K562 (cell line): ENCODE data around the gene PTRHD1. TPM values are rescaled to one million over a fixed set of nuclear protein-coding genes. Genes with fewer than 3 reads are reported as not detected.

Source experiments
- ATAC-seq: fragments of 200-7000 bp; cut with Tn5 transposase; 3 replicates; pipeline ENCODE4 v1.9.1; 2020; ENCODE audit warnings: moderate library complexity
- BruUV-seq: library from RNA; stranded (reverse); fragments of 400-500 nt; replicated peaks from 2 replicates; lab custom pipeline; 2021; lab: Mats Ljungman, UMichigan
- CTCF ChIA-PET: fragments of 300-600 bp; formaldehyde crosslinking; extraction: SDS; loops from one replicate; lab custom pipeline; 2021; ENCODE audit warnings: low intra/inter-chr PET ratio; lab: Yijun Ruan, JAX
- POLR2A ChIA-PET: fragments of 300-600, 350-650 bp; sonication (Branson Sonifier 250); formaldehyde crosslinking; extraction: SDS; loops from one replicate; lab custom pipeline; 2021; ENCODE audit warnings: antibody characterized with exemption, inconsistent platforms; lab: Yijun Ruan, JAX
- DNase-seq, 4 experiments: peaks; one replicate each; pipeline versions ENCODE4 v3.0.0 to v3.0.0-alpha.2; 2011 to 2018; ENCODE audit warnings: low spot score in 3 of 4, mixed read lengths in 3 of 4; ENCODE audit errors: extremely low read depth in 1 of 4
- FAIRE-seq: peaks from 2 replicates; lab custom pipeline; 2011; peaks lifted over from hg19 to GRCh38; lab: Jason Lieb, UNC
- H2AFZ ChIP-seq: 2 replicates; pipeline ENCODE4 v1.6.0; 2011; ENCODE audit warnings: low read depth, low read length, control low read depth, inconsistent platforms
- H3K27ac ChIP-seq: fragments of 200-600 bp; 3 replicates; pipeline ENCODE4 v1.8.0; 2011; ENCODE audit warnings: low read depth, mild to moderate bottlenecking, control low read depth, inconsistent platforms, low read length, moderate library complexity, mixed read lengths; ENCODE audit errors: extremely low read depth
- H3K27me3 ChIP-seq, 2 experiments: fragments of 300-600 bp in 1 of 2; 2 replicates in 1 of 2; 3 replicates in 1 of 2; pipeline versions ENCODE4 v1.6.0 to v1.8.0; 2011; ENCODE audit warnings: inconsistent platforms in 2 of 2, low read length in 2 of 2, mild to moderate bottlenecking in 1 of 2, mixed read lengths in 1 of 2, moderate library complexity in 1 of 2; ENCODE audit not compliant: control insufficient read depth in 2 of 2, insufficient read depth in 2 of 2
- H3K36me3 ChIP-seq: fragments of 300-600 bp; 3 replicates; pipeline ENCODE4 v1.8.0; 2011; ENCODE audit warnings: mild to moderate bottlenecking, low read length, inconsistent platforms; ENCODE audit not compliant: control insufficient read depth, insufficient read depth
- H3K4me1 ChIP-seq, 2 experiments: fragments of 200-600 bp in 1 of 2; replicated peaks in 1 of 2; 2 replicates in 1 of 2; 3 replicates in 1 of 2; pipeline versions ENCODE4 v1.5.1 to v1.8.0; 2011; ENCODE audit warnings: inconsistent platforms in 2 of 2, low read length in 2 of 2, mild to moderate bottlenecking in 1 of 2, mixed read lengths in 1 of 2, moderate library complexity in 1 of 2; ENCODE audit not compliant: control insufficient read depth in 2 of 2, insufficient read depth in 2 of 2
- H3K4me2 ChIP-seq: 2 replicates; pipeline ENCODE4 v1.6.1; 2011; ENCODE audit warnings: low read length, control low read depth, inconsistent platforms, mixed read lengths; ENCODE audit not compliant: insufficient read depth
- H3K4me3 ChIP-seq: fragments of 200-600 bp; sonication (generic), shearing (Covaris generic); 2 replicates; pipeline ENCODE4 v1.5.1; 2016; ENCODE audit warnings: control low read depth, inconsistent platforms
- H3K79me2 ChIP-seq: fragments of 200-600 bp; 3 replicates; pipeline ENCODE4 v1.8.0; 2011; ENCODE audit warnings: low read length, inconsistent platforms; ENCODE audit not compliant: control insufficient read depth, insufficient read depth
- H3K9ac ChIP-seq, 2 experiments: 2 replicates each; pipeline versions ENCODE4 v1.6.0 to v1.6.1; 2011; ENCODE audit warnings: low read depth in 2 of 2, low read length in 2 of 2, control low read depth in 1 of 2, inconsistent platforms in 1 of 2, mild to moderate bottlenecking in 1 of 2, mixed read lengths in 1 of 2; ENCODE audit not compliant: insufficient read depth in 1 of 2
- H3K9me1 ChIP-seq: one replicate; pipeline ENCODE4 v1.6.0; 2011; ENCODE audit warnings: inconsistent platforms, mild to moderate bottlenecking, low read length, moderate library complexity; ENCODE audit not compliant: control insufficient read depth, insufficient read depth
- H3K9me3 ChIP-seq: replicated peaks from 2 replicates; pipeline ENCODE4 v1.5.1; 2011; ENCODE audit warnings: low read depth, low read length, inconsistent platforms; ENCODE audit not compliant: control insufficient read depth, insufficient read depth
- H4K20me1 ChIP-seq: replicated peaks from 2 replicates; pipeline ENCODE4 v1.6.1; 2011; ENCODE audit warnings: low read length, inconsistent platforms, mixed read lengths; ENCODE audit not compliant: control insufficient read depth, insufficient read depth
- ARHGAP35 ChIP-seq: fragments of 450-650 bp; IDR thresholded peaks from 2 replicates; pipeline ENCODE4 v1.6.1; 2018; ENCODE audit not compliant: partially characterized antibody
- BDP1 ChIP-seq: IDR thresholded peaks from 3 replicates; pipeline ENCODE4 v1.6.1; 2011; ENCODE audit not compliant: insufficient read length, insufficient read depth
- CBFA2T2 ChIP-seq: fragments of 450-650 bp; conservative IDR thresholded peaks from 2 replicates; pipeline ENCODE4 v1.6.1; 2017; ENCODE audit warnings: mild to moderate bottlenecking
- CBFA2T3 ChIP-seq: fragments of 450-650 bp; IDR thresholded peaks from 2 replicates; pipeline ENCODE4 v1.6.1; 2017
- FOSL1 ChIP-seq: fragments of 200-800 bp; sonication (Bioruptor generic); conservative IDR thresholded peaks from 2 replicates; pipeline ENCODE4 v1.6.1; 2016; ENCODE audit warnings: missing genetic modification characterization, missing compliant biosample characterization
- HDAC2 ChIP-seq: fragments of 450-650 bp; IDR thresholded peaks from 2 replicates; pipeline ENCODE4 v1.6.1; 2016; ENCODE audit warnings: mild to moderate bottlenecking
- LEF1 ChIP-seq: fragments of 450-650 bp; IDR thresholded peaks from 2 replicates; pipeline ENCODE4 v1.6.1; 2016; ENCODE audit warnings: mild to moderate bottlenecking
- MAFF ChIP-seq: IDR thresholded peaks from 2 replicates; pipeline ENCODE4 v1.6.1; 2012; ENCODE audit warnings: low read length, improper control_type of control experiment
- POLR3A ChIP-seq: IDR thresholded peaks from 2 replicates; pipeline ENCODE4 v1.6.1; 2011; ENCODE audit warnings: borderline replicate concordance, mild to moderate bottlenecking, moderate library complexity; ENCODE audit not compliant: insufficient read length, insufficient read depth; ENCODE audit errors: extremely low read depth
- TCF3 ChIP-seq: sonication (generic); formaldehyde crosslinking; IDR thresholded peaks from 2 replicates; pipeline ENCODE4 v1.4.0; 2020; ENCODE audit warnings: mild to moderate bottlenecking, missing genetic modification reagents
- ZNF589 ChIP-seq: fragments of 200-800 bp; sonication (Bioruptor generic); IDR thresholded peaks from 2 replicates; pipeline ENCODE4 v1.6.1; 2016; ENCODE audit warnings: low read depth, missing genetic modification characterization, missing compliant biosample characterization
- WGBS: fragments of 100-300 bp; shearing (Covaris generic); methylation state at CpG from one replicate; pipeline ENCODE4 v1.1.6; 2016; ENCODE audit warnings: low coverage, mixed read lengths; ENCODE audit not compliant: insufficient coverage; ENCODE audit errors: missing lambda C conversion rate; 5-methylcytosine and 5-hydroxymethylcytosine counted together
- in situ Hi-C: fragments of 300-500 bp; cut with MboI; formaldehyde crosslinking; loops from 4 replicates; pipeline ENCODE4 v1.15.0; 2018; ENCODE audit warnings: inconsistent platforms, mixed read lengths
- intact Hi-C: fragments of 100-400 bp; cut with micrococcal nuclease; formaldehyde crosslinking; loops from 2 replicates; pipeline ENCODE4 v1.14.2; 2022
- polyA plus RNA-seq, 8 experiments: library from polyadenylated mRNA; depleted of rRNA in 4 of 8; stranded (reverse) in 5 of 8; unstranded in 3 of 8; fragments of >200 nt; fragmentation: Nextera tagmentation in 2 of 8; fragmentation: Illumina TruSeq in 1 of 8; extraction: Ambion mirVana in 2 of 8; extraction: Trizol in 1 of 8; gene quantifications; 2 replicates each; pipeline versions ENCODE4 v1.2.1 to v1.2.3, GENCODE V29; 2011 to 2014; ENCODE audit warnings: inconsistent platforms in 1 of 8, missing spikeins in 1 of 8
- total RNA-seq, 7 experiments: library from RNA; depleted of rRNA in 6 of 7; stranded (reverse); fragments of >200 nt in 6 of 7; fragmentation: Illumina TruSeq in 2 of 7; extraction: Trizol in 2 of 7; gene quantifications; 2 replicates each; pipeline versions ENCODE4 v1.2.1 to v1.2.3, GENCODE V29; 2011 to 2021; ENCODE audit warnings: low replicate concordance in 1 of 7
- TF ChIP-seq, protein P1 (sequence below): fragments of 250-450 bp; sonication (Bioruptor Pico); IDR thresholded peaks from 2 replicates; pipeline ENCODE4 v1.4.0; 2020; ENCODE audit warnings: mild to moderate bottlenecking
- TF ChIP-seq, protein P2 (sequence below): sonication (generic); formaldehyde crosslinking; IDR thresholded peaks from 2 replicates; pipeline ENCODE4 v1.8.0; 2022; ENCODE audit warnings: missing genetic modification reagents, mild to moderate bottlenecking, borderline replicate concordance
- TF ChIP-seq, protein P3 (sequence below): IDR thresholded peaks from 3 replicates; pipeline ENCODE4 v1.6.1; 2011; ENCODE audit warnings: borderline replicate concordance, mild to moderate bottlenecking, moderate library complexity; ENCODE audit not compliant: insufficient read length; ENCODE audit errors: extremely low read depth
- TF ChIP-seq, protein P4 (sequence below): sonication (generic); formaldehyde crosslinking; IDR thresholded peaks from 2 replicates; pipeline ENCODE4 v1.8.0; 2022; ENCODE audit warnings: mild to moderate bottlenecking, missing genetic modification reagents

Gene PTRHD1
- total and polyA plus RNA-seq, 9 of the 15 experiments (the other 6 are each of a cell fraction or from before 2014, with no cell fraction given), result 15.8 to 83.2 (median 46.6) TPM

DNA sequence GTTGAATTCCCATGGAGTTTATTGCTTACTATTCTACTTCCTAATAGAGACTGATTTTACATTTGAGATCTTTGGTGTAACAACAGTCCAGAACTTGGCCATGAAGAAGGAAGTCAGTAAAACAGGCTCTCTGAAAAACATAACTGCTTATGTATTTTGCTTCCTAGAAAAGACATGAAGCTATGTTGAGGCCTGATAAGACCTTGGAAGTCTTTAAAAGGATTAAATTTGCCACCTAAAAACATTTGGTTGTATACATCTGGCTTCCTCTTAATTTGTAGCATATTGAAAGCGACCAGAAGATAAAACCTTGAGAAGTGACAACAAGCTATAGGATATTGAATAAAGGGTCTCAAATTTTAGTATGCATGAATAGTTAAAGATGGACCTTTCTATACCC is 36.4 kb downstream of the PTRHD1 start:
- 18% methylated on average over 1 of the region's 1 CpG for WGBS
- TF ChIP-seq, protein P1, sequence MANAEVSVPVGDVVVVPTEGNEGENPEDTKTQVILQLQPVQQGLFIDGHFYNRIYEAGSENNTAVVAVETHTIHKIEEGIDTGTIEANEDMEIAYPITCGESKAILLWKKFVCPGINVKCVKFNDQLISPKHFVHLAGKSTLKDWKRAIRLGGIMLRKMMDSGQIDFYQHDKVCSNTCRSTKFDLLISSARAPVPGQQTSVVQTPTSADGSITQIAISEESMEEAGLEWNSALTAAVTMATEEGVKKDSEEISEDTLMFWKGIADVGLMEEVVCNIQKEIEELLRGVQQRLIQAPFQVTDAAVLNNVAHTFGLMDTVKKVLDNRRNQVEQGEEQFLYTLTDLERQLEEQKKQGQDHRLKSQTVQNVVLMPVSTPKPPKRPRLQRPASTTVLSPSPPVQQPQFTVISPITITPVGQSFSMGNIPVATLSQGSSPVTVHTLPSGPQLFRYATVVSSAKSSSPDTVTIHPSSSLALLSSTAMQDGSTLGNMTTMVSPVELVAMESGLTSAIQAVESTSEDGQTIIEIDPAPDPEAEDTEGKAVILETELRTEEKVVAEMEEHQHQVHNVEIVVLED (CRISPR knock-in tag), result no peak
- TF ChIP-seq ARHGAP35 (no peak), POLR3A (no peak), CBFA2T2 (no peak), CBFA2T3 (0 out of 2 replicates have a peak, but pooled peaks have one; percentile 29), HDAC2 (no peak), BDP1 (no peak), MAFF (no peak), ZNF589 (CRISPR knock-in tag) (no peak), LEF1 (no peak), TCF3 (CRISPR knock-in tag) (peak; percentile 69), FOSL1 (tag) (no peak)
- TF ChIP-seq, protein P2, sequence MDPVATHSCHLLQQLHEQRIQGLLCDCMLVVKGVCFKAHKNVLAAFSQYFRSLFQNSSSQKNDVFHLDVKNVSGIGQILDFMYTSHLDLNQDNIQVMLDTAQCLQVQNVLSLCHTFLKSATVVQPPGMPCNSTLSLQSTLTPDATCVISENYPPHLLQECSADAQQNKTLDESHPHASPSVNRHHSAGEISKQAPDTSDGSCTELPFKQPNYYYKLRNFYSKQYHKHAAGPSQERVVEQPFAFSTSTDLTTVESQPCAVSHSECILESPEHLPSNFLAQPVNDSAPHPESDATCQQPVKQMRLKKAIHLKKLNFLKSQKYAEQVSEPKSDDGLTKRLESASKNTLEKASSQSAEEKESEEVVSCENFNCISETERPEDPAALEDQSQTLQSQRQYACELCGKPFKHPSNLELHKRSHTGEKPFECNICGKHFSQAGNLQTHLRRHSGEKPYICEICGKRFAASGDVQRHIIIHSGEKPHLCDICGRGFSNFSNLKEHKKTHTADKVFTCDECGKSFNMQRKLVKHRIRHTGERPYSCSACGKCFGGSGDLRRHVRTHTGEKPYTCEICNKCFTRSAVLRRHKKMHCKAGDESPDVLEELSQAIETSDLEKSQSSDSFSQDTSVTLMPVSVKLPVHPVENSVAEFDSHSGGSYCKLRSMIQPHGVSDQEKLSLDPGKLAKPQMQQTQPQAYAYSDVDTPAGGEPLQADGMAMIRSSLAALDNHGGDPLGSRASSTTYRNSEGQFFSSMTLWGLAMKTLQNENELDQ (CRISPR knock-in tag), result no peak
- TF ChIP-seq, protein P3, sequence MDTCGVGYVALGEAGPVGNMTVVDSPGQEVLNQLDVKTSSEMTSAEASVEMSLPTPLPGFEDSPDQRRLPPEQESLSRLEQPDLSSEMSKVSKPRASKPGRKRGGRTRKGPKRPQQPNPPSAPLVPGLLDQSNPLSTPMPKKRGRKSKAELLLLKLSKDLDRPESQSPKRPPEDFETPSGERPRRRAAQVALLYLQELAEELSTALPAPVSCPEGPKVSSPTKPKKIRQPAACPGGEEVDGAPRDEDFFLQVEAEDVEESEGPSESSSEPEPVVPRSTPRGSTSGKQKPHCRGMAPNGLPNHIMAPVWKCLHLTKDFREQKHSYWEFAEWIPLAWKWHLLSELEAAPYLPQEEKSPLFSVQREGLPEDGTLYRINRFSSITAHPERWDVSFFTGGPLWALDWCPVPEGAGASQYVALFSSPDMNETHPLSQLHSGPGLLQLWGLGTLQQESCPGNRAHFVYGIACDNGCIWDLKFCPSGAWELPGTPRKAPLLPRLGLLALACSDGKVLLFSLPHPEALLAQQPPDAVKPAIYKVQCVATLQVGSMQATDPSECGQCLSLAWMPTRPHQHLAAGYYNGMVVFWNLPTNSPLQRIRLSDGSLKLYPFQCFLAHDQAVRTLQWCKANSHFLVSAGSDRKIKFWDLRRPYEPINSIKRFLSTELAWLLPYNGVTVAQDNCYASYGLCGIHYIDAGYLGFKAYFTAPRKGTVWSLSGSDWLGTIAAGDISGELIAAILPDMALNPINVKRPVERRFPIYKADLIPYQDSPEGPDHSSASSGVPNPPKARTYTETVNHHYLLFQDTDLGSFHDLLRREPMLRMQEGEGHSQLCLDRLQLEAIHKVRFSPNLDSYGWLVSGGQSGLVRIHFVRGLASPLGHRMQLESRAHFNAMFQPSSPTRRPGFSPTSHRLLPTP, result no peak
- TF ChIP-seq, protein P4, sequence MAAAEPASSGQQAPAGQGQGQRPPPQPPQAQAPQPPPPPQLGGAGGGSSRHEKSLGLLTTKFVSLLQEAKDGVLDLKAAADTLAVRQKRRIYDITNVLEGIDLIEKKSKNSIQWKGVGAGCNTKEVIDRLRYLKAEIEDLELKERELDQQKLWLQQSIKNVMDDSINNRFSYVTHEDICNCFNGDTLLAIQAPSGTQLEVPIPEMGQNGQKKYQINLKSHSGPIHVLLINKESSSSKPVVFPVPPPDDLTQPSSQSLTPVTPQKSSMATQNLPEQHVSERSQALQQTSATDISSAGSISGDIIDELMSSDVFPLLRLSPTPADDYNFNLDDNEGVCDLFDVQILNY (CRISPR knock-in tag), result no peak

More for the DNA sequence above, 36.4 kb downstream of the PTRHD1 start:
- Histone ChIP-seq H3K79me2 (no peaks in the 10 kb centered on the region), H4K20me1 (no peaks in the 10 kb centered on the region), H2AFZ (no peak overlapping the region), H3K27me3 (no peaks in the 10 kb centered on the region), H3K36me3 (peaks cover 39% of the 10 kb centered on the region), H3K4me2 (no peak overlapping the region), H3K9me3 (no peaks in the 10 kb centered on the region), H3K9ac (no peak overlapping the region), H3K27ac (peak overlapping the region; percentile 45; the same call in 2 of the 3 replicates), H3K4me3 (no peak overlapping the region), H3K4me1 (peaks cover 0 to 13% of the 10 kb centered on the region in 2 experiments; a peak in 2 of 5 replicates), H3K9me1 (no peaks in the 10 kb centered on the region)
- ATAC-seq, result peak; percentile 42
- ChIA-PET CTCF (no interaction called here), POLR2A (no interaction called here)
- DNase-seq, result peak in 1 of 4 experiments; percentile 12
- FAIRE-seq, result no peak
- in situ Hi-C loops, result no loop called here
- BruUV-seq, result no TSS peak
- intact Hi-C loops, result no loop called here
